Suprapubic skin (tissue), 4 donors: ENCODE results near the gene SHC2.

Experiments
- POLR2A ChIP-seq, 2 donors: fragments of 450-650 bp; IDR thresholded peaks; one replicate each; pipeline ENCODE4 v1.6.1; 2017; ENCODE audit warnings: antibody characterized with exemption in 2 of 2, mild to moderate bottlenecking in 2 of 2, moderate library complexity in 2 of 2
- POLR2AphosphoS5 ChIP-seq, 3 donors: sonication (generic); formaldehyde crosslinking; IDR thresholded peaks; one replicate each; pipeline ENCODE4 v1.6.1; 2017; ENCODE audit warnings: antibody characterized with exemption in 3 of 3
- TF ChIP-seq, protein P1 (sequence below), 2 donors: fragments of 200-600 bp in 1 of 2; fragments of 450-650 bp in 1 of 2; sonication (generic) in 1 of 2; IDR thresholded peaks; one replicate each; pipeline ENCODE4 v1.5.1; 2016 to 2019; ENCODE audit warnings: antibody characterized with exemption in 2 of 2, mild to moderate bottlenecking in 1 of 2, moderate library complexity in 1 of 2

DNA sequence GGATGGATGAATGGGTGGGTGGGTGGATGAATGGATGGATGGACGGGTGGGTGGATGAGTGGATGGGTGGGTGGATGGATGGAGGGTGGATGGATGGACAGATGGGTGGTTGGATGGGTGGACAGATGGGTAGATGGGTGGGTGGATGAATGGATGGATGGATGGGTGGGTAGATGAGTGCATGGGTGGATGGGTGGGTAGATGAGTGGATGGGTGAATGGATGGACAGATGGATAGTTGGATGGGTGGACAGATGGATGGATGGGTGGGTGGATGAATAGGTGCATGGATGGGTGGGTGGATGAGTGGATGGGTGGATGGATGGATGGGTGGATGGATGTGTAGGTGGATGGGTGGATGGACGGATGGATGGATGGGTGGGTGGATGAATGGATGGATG is 17.8 kb downstream of the SHC2 start:
- TF ChIP-seq, protein P1, sequence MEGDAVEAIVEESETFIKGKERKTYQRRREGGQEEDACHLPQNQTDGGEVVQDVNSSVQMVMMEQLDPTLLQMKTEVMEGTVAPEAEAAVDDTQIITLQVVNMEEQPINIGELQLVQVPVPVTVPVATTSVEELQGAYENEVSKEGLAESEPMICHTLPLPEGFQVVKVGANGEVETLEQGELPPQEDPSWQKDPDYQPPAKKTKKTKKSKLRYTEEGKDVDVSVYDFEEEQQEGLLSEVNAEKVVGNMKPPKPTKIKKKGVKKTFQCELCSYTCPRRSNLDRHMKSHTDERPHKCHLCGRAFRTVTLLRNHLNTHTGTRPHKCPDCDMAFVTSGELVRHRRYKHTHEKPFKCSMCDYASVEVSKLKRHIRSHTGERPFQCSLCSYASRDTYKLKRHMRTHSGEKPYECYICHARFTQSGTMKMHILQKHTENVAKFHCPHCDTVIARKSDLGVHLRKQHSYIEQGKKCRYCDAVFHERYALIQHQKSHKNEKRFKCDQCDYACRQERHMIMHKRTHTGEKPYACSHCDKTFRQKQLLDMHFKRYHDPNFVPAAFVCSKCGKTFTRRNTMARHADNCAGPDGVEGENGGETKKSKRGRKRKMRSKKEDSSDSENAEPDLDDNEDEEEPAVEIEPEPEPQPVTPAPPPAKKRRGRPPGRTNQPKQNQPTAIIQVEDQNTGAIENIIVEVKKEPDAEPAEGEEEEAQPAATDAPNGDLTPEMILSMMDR (IDR thresholded peaks at IDR 0.05), result no peak
- TF ChIP-seq POLR2A (IDR thresholded peaks at IDR 0.05) (no peak), POLR2AphosphoS5 (IDR thresholded peaks at IDR 0.05) (no peak)
